K562 (cell line): ENCODE measurements around the gene TACR1. TPM values are rescaled to one million over a fixed set of nuclear protein-coding genes. Genes with fewer than 3 reads are reported as not detected.

Source experiments
- ATAC-seq: fragments of 200-7000 bp; cut with Tn5 transposase; 3 replicates; pipeline ENCODE4 v1.9.1; 2020; ENCODE audit warnings: moderate library complexity
- BruUV-seq: library from RNA; stranded (reverse); fragments of 400-500 nt; replicated peaks from 2 replicates; lab custom pipeline; 2021; lab: Mats Ljungman, UMichigan
- CTCF ChIA-PET: fragments of 300-600 bp; formaldehyde crosslinking; extraction: SDS; loops from one replicate; lab custom pipeline; 2021; ENCODE audit warnings: low intra/inter-chr PET ratio; lab: Yijun Ruan, JAX
- POLR2A ChIA-PET: fragments of 300-600, 350-650 bp; sonication (Branson Sonifier 250); formaldehyde crosslinking; extraction: SDS; loops from one replicate; lab custom pipeline; 2021; ENCODE audit warnings: antibody characterized with exemption, inconsistent platforms; lab: Yijun Ruan, JAX
- DNase-seq, 4 experiments: peaks; one replicate each; pipeline versions ENCODE4 v3.0.0 to v3.0.0-alpha.2; 2011 to 2018; ENCODE audit warnings: low spot score in 3 of 4, mixed read lengths in 3 of 4; ENCODE audit errors: extremely low read depth in 1 of 4
- FAIRE-seq: peaks from 2 replicates; lab custom pipeline; 2011; peaks lifted over from hg19 to GRCh38; lab: Jason Lieb, UNC
- H2AFZ ChIP-seq: 2 replicates; pipeline ENCODE4 v1.6.0; 2011; ENCODE audit warnings: low read depth, low read length, control low read depth, inconsistent platforms
- H3K27ac ChIP-seq: fragments of 200-600 bp; 3 replicates; pipeline ENCODE4 v1.8.0; 2011; ENCODE audit warnings: low read depth, mild to moderate bottlenecking, control low read depth, inconsistent platforms, low read length, moderate library complexity, mixed read lengths; ENCODE audit errors: extremely low read depth
- H3K27me3 ChIP-seq, 2 experiments: fragments of 300-600 bp in 1 of 2; 2 replicates in 1 of 2; 3 replicates in 1 of 2; pipeline versions ENCODE4 v1.6.0 to v1.8.0; 2011; ENCODE audit warnings: inconsistent platforms in 2 of 2, low read length in 2 of 2, mild to moderate bottlenecking in 1 of 2, mixed read lengths in 1 of 2, moderate library complexity in 1 of 2; ENCODE audit not compliant: control insufficient read depth in 2 of 2, insufficient read depth in 2 of 2
- H3K36me3 ChIP-seq: fragments of 300-600 bp; 3 replicates; pipeline ENCODE4 v1.8.0; 2011; ENCODE audit warnings: mild to moderate bottlenecking, low read length, inconsistent platforms; ENCODE audit not compliant: control insufficient read depth, insufficient read depth
- H3K4me1 ChIP-seq, 2 experiments: fragments of 200-600 bp in 1 of 2; replicated peaks in 1 of 2; 2 replicates in 1 of 2; 3 replicates in 1 of 2; pipeline versions ENCODE4 v1.5.1 to v1.8.0; 2011; ENCODE audit warnings: inconsistent platforms in 2 of 2, low read length in 2 of 2, mild to moderate bottlenecking in 1 of 2, mixed read lengths in 1 of 2, moderate library complexity in 1 of 2; ENCODE audit not compliant: control insufficient read depth in 2 of 2, insufficient read depth in 2 of 2
- H3K4me2 ChIP-seq: 2 replicates; pipeline ENCODE4 v1.6.1; 2011; ENCODE audit warnings: low read length, control low read depth, inconsistent platforms, mixed read lengths; ENCODE audit not compliant: insufficient read depth
- H3K4me3 ChIP-seq: fragments of 200-600 bp; sonication (generic), shearing (Covaris generic); 2 replicates; pipeline ENCODE4 v1.5.1; 2016; ENCODE audit warnings: control low read depth, inconsistent platforms
- H3K79me2 ChIP-seq: fragments of 200-600 bp; 3 replicates; pipeline ENCODE4 v1.8.0; 2011; ENCODE audit warnings: low read length, inconsistent platforms; ENCODE audit not compliant: control insufficient read depth, insufficient read depth
- H3K9ac ChIP-seq, 2 experiments: 2 replicates each; pipeline versions ENCODE4 v1.6.0 to v1.6.1; 2011; ENCODE audit warnings: low read depth in 2 of 2, low read length in 2 of 2, control low read depth in 1 of 2, inconsistent platforms in 1 of 2, mild to moderate bottlenecking in 1 of 2, mixed read lengths in 1 of 2; ENCODE audit not compliant: insufficient read depth in 1 of 2
- H3K9me1 ChIP-seq: one replicate; pipeline ENCODE4 v1.6.0; 2011; ENCODE audit warnings: inconsistent platforms, mild to moderate bottlenecking, low read length, moderate library complexity; ENCODE audit not compliant: control insufficient read depth, insufficient read depth
- H3K9me3 ChIP-seq: replicated peaks from 2 replicates; pipeline ENCODE4 v1.5.1; 2011; ENCODE audit warnings: low read depth, low read length, inconsistent platforms; ENCODE audit not compliant: control insufficient read depth, insufficient read depth
- H4K20me1 ChIP-seq: replicated peaks from 2 replicates; pipeline ENCODE4 v1.6.1; 2011; ENCODE audit warnings: low read length, inconsistent platforms, mixed read lengths; ENCODE audit not compliant: control insufficient read depth, insufficient read depth
- CEBPB ChIP-seq: fragments of 450-650 bp; IDR thresholded peaks from 2 replicates; pipeline ENCODE4 v1.6.1; 2016; ENCODE audit warnings: missing genetic modification characterization, missing compliant biosample characterization
- CREM ChIP-seq: IDR thresholded peaks from 2 replicates; pipeline ENCODE4 v1.6.1; 2014; ENCODE audit warnings: antibody characterized with exemption, low read depth
- CTCF ChIP-seq, 3 experiments: IDR thresholded peaks in 2 of 3; conservative IDR thresholded peaks in 1 of 3; 2 replicates each; pipeline ENCODE4 v1.5.1; 2011 to 2012; ENCODE audit warnings: low read length in 3 of 3, mild to moderate bottlenecking in 3 of 3, control low read depth in 2 of 3, improper control_type of control experiment in 1 of 3, inconsistent platforms in 1 of 3, low read depth in 1 of 3, mixed read lengths in 1 of 3, moderate library complexity in 1 of 3; ENCODE audit not compliant: insufficient read depth in 2 of 3
- EP400 ChIP-seq: fragments of 450-650 bp; IDR thresholded peaks from 2 replicates; pipeline ENCODE4 v1.6.1; 2017; ENCODE audit warnings: antibody characterized with exemption, mild to moderate bottlenecking, moderate library complexity
- MCM7 ChIP-seq, 2 experiments: fragments of 450-650 bp; IDR thresholded peaks; 2 replicates each; pipeline ENCODE4 v1.6.1; 2016 to 2018
- PREB ChIP-seq: sonication (generic); formaldehyde crosslinking; IDR thresholded peaks from 2 replicates; pipeline ENCODE4 v1.8.1; 2023; ENCODE audit warnings: mild to moderate bottlenecking, missing genetic modification reagents
- STAG1 ChIP-seq: sonication (generic); formaldehyde crosslinking; IDR thresholded peaks from 2 replicates; pipeline ENCODE4 v1.5.0; 2020; ENCODE audit warnings: missing genetic modification reagents, borderline replicate concordance
- USF2 ChIP-seq: sonication (generic); formaldehyde crosslinking; IDR thresholded peaks from 2 replicates; pipeline ENCODE4 v1.5.0; 2020; ENCODE audit warnings: missing genetic modification reagents
- ZHX1 ChIP-seq: fragments of 150-350 bp; conservative IDR thresholded peaks from 2 replicates; pipeline ENCODE4 v1.6.1; 2014; ENCODE audit warnings: low read length
- ZNF280B ChIP-seq: fragments of 250-450 bp; sonication (Bioruptor Pico); IDR thresholded peaks from 2 replicates; pipeline ENCODE4 v1.5.1; 2021; ENCODE audit warnings: mild to moderate bottlenecking
- ZNF780A ChIP-seq: fragments of 250-450 bp; sonication (Bioruptor Pico); IDR thresholded peaks from 2 replicates; pipeline ENCODE4 v1.5.0; 2021; ENCODE audit warnings: mild to moderate bottlenecking
- WGBS: fragments of 100-300 bp; shearing (Covaris generic); methylation state at CpG from one replicate; pipeline ENCODE4 v1.1.6; 2016; ENCODE audit warnings: low coverage, mixed read lengths; ENCODE audit not compliant: insufficient coverage; ENCODE audit errors: missing lambda C conversion rate; 5-methylcytosine and 5-hydroxymethylcytosine counted together
- in situ Hi-C: fragments of 300-500 bp; cut with MboI; formaldehyde crosslinking; loops from 4 replicates; pipeline ENCODE4 v1.15.0; 2018; ENCODE audit warnings: inconsistent platforms, mixed read lengths
- intact Hi-C: fragments of 100-400 bp; cut with micrococcal nuclease; formaldehyde crosslinking; loops from 2 replicates; pipeline ENCODE4 v1.14.2; 2022
- polyA plus RNA-seq, 8 experiments: library from polyadenylated mRNA; depleted of rRNA in 4 of 8; stranded (reverse) in 5 of 8; unstranded in 3 of 8; fragments of >200 nt; fragmentation: Nextera tagmentation in 2 of 8; fragmentation: Illumina TruSeq in 1 of 8; extraction: Ambion mirVana in 2 of 8; extraction: Trizol in 1 of 8; gene quantifications; 2 replicates each; pipeline versions ENCODE4 v1.2.1 to v1.2.3, GENCODE V29; 2011 to 2014; ENCODE audit warnings: inconsistent platforms in 1 of 8, missing spikeins in 1 of 8
- total RNA-seq, 7 experiments: library from RNA; depleted of rRNA in 6 of 7; stranded (reverse); fragments of >200 nt in 6 of 7; fragmentation: Illumina TruSeq in 2 of 7; extraction: Trizol in 2 of 7; gene quantifications; 2 replicates each; pipeline versions ENCODE4 v1.2.1 to v1.2.3, GENCODE V29; 2011 to 2021; ENCODE audit warnings: low replicate concordance in 1 of 7

Gene TACR1
- total and polyA plus RNA-seq, 9 of the 15 experiments (the other 6 are each of a cell fraction or from before 2014, with no cell fraction given): not detected

- H3K4me1 ChIP-seq: no peaks in the 10 kb centered on the region
- no peaks in the 10 kb centered on the region for H3K36me3 ChIP-seq
- peak; percentile 62 for FAIRE-seq
- ChIA-PET CTCF (interaction anchor here (0.9 kb wide), 1 partner anchor 11 kb away, joined by 3 read pairs; no protein-coding TSS in a partner anchor), POLR2A (interaction anchor here (0.6 kb wide), 1 partner anchor 283 kb away, joined by 3 read pairs; no protein-coding TSS in a partner anchor)
- H3K9me1 ChIP-seq: no peaks in the 10 kb centered on the region
- H4K20me1 ChIP-seq: no peaks in the 10 kb centered on the region
- BruUV-seq: no TSS peak
- DNase-seq: peak; percentile 52 to 57 (median 54)
- 0% methylated on average over 7 of the region's 7 CpGs for WGBS
- peak overlapping the region in 1 of 2 experiments; percentile 56; a peak in 1 of 4 replicates for H3K9ac ChIP-seq
- in situ Hi-C loops: loop anchor here (25.0 kb wide), 1 partner anchor 559 kb away; no protein-coding TSS in a partner anchor
- H3K27ac ChIP-seq: no peak overlapping the region
- ATAC-seq: peak; percentile 99
- H3K27me3 ChIP-seq: peaks cover 4 to 24% of the 10 kb centered on the region in 2 experiments; a peak in 3 of 5 replicates
- H3K79me2 ChIP-seq: no peaks in the 10 kb centered on the region
- H2AFZ ChIP-seq: no peak overlapping the region
- no peak overlapping the region for H3K4me3 ChIP-seq
- H3K4me2 ChIP-seq: no peak overlapping the region
- H3K9me3 ChIP-seq: no peaks in the 10 kb centered on the region
- intact Hi-C loops: loop anchor here (5.0 kb wide), 1 partner anchor 131 kb away; no protein-coding TSS in a partner anchor
- TF ChIP-seq ZHX1 (no peak), CTCF (IDR thresholded peaks at IDR 0.05 in 2 of 3, conservative IDR thresholded peaks at IDR 0.05 in 1 of 3; ENCODE audit: insufficient read depth in 2 of 3, low read depth in 1 of 3, low read length in 3 of 3) (peak; percentile 65 to 79 (median 70)), PREB (CRISPR knock-in tag) (no peak), USF2 (CRISPR knock-in tag) (no peak), STAG1 (CRISPR knock-in tag) (no peak), CREM (peak; percentile 40; the same call in 1 of the 2 replicates), ZNF780A (CRISPR knock-in tag) (no peak), ZNF280B (no peak), CEBPB (tag) (no peak), EP400 (no peak), MCM7 (IDR thresholded peaks at IDR 0.05) (no peak)
These were observed 145.7 kb downstream of the TACR1 start for GRCh38 chr2:75053484-75054112.
